Measurements from ENCODE around the gene SPECC1.
"Not testable (repeated sequence)": the region's sequence is repeated elsewhere in the genome, so short reads cannot be mapped to it uniquely, and the experiment has no call there.

The SPECC1 gene

DNA sequence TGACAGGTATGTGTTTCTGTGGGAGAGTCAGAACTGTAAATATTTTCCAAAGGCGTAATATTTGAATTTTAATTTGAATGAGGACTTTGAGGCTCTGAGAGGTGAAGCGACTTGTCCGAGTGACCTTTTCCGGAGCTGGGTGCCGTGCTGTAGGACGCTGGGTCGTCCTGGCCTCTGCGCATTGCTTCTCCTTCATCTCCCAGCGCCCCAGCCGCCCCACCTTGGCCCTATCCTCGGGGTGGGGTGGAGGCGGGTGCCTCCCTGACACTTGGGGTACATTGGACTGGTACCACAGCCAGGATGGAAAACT is 147.8 kb downstream of the SPECC1 start:
- in situ Hi-C loops (cut with MboI; ENCODE audit: low sequenced_read_pairs), result no loop called here

DNA sequence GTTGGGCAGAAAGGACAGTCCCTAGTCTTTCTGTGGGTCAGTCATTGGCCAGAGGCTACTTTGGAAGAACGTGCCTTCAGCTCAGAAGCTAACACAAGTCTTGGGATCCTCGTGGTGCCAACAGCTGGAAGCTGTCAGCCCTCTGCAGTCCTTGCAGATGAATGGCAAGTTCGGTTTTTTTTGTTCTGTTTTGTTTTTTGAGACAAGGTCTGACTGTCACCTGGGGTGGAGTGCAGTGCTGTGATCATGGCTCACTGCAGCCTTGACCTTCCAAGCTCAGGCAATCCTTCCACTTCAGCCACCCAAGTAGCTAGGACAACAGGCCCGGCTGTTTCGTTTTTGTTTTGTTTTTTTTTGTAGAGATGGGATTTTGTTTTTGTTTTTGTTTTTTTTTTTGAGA is 149.4 kb downstream of the SPECC1 start:
- in situ Hi-C loops (cut with MboI; ENCODE audit: low sequenced_read_pairs), result no loop called here

DNA sequence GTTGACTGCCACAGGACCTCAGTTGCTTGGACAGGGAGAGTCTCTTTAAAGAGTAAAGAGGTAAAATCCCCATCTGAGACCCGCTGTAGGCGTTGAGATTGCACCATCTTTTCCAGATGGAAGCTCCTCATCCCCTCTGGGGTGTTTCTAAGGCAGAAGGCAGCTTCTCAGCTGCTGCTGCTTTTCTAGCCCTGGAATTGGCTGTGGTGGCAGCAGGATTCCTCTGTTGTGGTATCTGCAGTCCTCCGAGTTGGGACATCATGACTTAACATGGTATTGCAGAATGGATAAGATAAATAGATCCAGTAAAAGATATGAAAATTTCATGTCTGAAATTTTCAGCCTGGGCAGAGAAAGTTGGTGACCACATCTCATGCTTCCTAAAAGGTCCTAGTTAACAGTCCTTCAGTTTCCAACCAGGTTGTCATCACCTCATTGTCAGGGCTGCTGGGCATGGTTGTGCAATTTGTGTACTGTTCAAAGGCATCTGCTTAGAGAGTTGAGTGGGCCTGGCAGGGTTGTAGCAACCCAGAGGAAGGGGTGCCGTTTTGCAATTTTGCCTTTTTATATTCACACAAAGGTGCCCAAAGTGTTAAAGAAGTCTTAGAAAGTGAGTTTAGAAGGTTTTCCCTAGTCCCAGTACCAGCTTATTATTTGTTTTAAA is 150.4 kb downstream of the SPECC1 start:
- in situ Hi-C loops (cut with MboI; ENCODE audit: low sequenced_read_pairs), result no loop called here

DNA sequence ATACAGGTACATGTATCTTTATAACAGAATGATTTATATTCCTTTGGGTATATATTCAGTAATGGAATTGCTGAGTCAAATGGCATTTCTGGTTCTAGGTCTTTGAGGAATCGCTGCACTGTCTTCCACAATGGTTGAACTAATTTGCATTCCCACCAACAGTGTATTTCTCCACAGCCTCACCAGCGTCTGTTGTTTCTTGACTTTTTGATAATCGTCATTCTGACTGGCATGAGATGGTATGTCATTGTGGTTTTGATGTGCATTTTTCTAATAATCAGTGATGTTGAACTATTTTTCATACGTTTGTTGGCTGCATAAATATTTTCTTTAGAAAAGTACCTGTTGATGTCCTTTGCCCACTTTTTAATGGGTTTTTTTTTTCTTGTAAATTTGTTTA is 156.4 kb downstream of the SPECC1 start:
- in situ Hi-C loops (cut with MboI; ENCODE audit: low sequenced_read_pairs), result not testable (repeated sequence)

DNA sequence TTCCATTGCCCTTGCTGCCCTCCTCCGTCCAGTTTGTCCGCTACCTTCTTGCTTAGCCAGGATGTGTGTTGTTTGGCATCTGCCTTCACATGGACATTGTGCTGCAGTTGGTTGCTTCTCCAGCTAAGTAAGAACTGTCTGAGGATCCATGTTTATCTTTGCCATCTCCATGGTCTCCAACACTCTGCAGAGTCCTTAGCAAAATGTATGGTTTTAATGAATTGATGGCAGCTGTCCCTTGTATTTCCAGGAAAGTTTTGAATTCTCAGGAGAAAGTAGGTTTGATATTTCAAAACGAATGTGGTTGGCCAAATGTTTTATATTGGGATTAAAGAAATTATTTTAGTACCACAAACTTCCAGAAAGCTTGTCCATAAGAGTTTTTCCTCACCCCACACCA is 160.9 kb downstream of the SPECC1 start:
- in situ Hi-C loops (cut with MboI; ENCODE audit: low sequenced_read_pairs), result no loop called here

DNA sequence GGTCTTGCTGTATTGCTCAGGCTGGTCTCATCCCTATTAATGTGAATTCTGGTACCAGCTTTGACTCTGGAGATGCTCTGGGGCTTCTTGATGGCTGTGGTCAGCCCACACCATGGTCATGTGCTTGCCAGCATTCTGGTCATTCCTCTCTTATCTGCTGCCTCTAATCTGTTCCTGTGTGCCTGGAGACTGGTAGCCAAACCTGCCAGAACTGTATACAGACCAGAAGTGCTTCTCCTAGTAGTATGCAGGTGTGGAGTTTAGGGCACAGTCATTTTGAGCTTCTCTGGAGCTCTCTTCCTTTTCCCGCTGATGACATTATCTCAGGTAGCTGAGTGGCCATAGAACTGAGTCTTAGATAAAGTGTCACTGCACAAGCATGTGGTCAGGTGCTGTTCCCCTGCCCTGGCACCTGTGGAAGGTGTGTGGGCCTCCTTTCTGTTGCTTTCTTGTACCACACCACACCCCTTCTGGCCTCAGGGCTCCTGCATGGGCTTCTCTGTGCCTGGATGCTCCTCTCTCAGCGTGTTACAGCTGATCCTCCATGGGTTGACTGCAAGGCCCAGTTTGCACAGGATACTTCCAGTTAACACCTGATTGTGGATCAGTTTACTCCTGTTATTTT is 162.7 kb downstream of the SPECC1 start:
- in situ Hi-C loops (cut with MboI; ENCODE audit: low sequenced_read_pairs), result no loop called here

DNA sequence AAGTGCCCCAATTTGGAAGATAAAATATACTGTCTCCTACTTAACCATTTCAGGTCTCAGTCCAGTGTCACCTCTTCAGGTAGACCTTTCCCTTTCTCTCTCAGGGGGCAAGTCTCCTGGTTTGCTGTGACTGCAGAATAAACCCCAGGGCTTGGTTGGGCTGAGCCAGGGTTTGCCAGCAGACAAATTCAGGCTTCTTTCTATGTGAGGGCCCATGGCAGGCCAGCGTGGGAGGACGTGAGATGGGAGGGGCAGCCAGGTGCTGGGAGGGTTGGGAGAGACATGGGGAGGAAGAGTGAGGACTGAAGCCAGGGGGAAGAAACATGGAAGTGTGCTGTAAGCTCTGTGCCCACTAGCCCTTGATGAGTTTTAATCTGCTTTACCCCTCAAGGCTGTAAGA is 163.2 kb downstream of the SPECC1 start:
- in situ Hi-C loops (cut with MboI; ENCODE audit: low sequenced_read_pairs), result no loop called here

DNA sequence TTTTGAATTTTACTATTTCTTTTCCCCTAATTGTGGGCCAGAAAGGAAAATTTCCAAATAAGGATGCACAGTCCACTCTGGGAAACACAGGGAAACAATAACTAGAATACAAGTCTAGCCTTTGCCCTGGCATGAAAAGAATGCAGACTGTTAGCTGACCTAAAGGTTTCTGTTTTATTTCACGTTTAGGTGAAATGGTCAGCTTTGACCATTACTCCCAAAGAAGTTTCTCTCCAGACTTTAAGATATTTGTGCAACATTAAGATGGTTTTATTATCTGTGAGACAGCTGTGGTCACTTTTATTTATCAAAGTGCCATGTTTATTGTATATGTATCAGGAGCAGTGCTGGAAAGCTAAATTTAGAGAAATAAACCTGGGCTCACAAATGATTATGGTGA is 163.9 kb downstream of the SPECC1 start:
- in situ Hi-C loops (cut with MboI; ENCODE audit: low sequenced_read_pairs), result no loop called here

DNA sequence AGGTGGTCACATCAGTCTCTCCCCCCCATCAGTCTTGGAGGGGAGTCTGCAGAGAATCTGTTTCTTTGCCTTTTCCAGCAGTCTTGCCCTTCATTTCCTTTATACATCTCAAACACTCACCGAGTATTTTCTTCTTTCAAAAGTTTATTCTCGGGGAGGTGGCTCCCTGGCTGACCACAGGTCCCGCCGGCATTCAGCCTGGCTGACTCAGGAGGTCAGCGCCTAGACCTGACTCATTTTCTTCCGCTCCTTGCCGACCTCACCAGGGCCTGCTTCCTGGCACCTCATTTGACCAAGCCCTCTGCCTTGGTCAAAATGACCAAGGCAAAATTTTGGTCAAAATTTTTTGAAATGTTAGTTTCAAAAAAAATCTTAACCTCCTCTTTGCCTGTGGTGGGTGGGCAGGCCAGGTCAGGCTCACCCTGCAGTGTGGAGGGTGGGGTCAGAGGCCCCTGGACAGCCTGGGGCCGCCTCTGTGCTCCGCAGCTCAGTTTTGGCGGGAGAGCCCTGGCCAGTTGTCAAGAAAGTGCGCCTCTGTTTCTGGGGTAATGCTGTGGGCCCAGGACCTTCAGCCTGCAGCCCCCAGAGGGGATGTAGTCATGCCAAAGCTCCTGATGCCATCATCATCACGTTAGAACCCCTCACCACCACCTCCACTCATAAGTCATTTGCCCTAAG is 165.6 kb downstream of the SPECC1 start:
- in situ Hi-C loops (cut with MboI; ENCODE audit: low sequenced_read_pairs), result no loop called here

DNA sequence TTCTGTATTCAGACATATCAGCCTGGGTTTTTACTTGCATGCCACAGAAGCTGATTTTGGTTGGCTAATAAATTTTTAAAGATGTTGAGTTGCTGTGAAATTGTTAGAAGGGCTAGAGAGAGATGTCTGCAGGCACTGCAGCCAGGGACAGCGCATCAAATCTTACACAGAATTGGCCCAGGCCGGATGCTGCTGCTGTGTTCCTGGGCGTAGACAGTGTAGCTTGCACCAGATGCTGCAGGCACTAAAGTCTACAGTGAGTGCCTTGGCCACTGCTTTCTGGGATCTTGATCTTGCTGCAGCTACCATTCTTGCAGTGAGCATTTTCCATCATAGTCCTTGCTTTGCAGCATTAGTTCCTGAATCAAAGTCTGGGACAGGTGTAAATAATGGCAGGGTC is 169.9 kb downstream of the SPECC1 start:
- in situ Hi-C loops (cut with MboI; ENCODE audit: low sequenced_read_pairs), result no loop called here

DNA sequence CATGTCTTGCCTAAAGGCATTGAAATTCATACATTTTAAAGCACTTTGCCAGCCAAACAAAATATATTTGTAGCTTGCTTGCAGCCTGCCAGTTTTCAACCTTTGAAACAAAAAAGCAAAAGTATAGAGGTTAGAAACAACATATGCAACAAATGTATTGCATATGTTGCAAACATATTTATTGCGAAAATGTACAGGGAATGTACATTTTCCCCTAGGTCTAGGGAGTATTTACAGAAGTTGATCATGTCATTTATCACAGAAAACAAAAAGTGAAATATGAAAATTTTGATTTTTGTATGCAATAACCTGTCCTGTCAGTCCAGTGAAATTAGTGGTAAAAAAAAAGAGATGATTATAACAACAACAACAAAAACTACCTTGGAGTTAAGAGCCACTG is 171.5 kb downstream of the SPECC1 start:
- in situ Hi-C loops (cut with MboI; ENCODE audit: low sequenced_read_pairs), result no loop called here

DNA sequence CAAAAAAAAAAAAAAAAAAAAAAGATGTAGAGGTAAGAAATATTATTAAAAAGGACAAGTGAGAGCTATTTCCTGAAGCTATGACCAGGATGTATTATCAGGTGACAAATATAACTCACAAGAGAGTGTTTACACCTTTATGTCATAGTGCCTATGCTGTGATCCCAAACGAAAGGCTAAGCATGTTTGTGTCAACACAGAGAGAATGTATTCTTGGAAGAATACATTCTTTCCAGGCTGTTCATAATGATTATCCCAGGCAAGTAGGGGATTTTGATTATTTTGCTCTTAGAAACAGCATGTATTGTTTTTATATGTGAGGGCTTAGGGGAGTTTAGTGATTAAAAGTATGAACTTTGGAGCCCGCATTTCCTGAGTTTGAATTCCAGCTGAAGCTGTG is 175.0 kb downstream of the SPECC1 start:
- in situ Hi-C loops (cut with MboI; ENCODE audit: low sequenced_read_pairs), result no loop called here

DNA sequence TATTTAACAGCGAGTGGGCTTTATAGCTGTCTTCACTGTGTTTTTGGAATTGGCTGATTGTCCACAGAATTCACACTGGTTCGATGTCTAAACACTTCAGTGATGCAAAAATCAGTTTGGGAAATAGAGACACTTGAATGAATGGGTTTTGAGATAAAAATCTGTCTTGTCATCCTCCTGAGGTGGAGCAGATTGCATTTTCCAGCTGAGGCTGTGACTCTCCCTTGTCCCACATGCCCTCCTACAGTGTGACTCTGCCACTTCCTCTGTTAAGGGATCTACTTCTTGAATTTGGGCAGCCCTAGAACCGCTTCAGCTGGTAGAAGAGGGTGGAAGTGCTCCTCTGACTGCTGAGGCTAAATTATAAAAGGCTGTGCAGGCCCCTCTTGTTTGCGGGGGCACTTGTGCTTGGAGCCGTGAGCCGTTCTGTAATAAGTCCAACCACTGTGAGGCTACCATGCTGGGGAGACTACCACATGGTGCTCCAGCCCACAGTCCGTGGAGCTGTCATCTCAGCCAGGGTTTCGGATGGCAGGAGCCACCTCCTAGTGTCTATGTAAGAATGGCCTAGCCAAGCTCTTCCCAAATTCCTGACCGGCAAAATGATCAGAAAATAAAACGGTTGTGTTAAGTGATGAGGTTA is 175.9 kb downstream of the SPECC1 start:
- in situ Hi-C loops (cut with MboI; ENCODE audit: low sequenced_read_pairs), result no loop called here

DNA sequence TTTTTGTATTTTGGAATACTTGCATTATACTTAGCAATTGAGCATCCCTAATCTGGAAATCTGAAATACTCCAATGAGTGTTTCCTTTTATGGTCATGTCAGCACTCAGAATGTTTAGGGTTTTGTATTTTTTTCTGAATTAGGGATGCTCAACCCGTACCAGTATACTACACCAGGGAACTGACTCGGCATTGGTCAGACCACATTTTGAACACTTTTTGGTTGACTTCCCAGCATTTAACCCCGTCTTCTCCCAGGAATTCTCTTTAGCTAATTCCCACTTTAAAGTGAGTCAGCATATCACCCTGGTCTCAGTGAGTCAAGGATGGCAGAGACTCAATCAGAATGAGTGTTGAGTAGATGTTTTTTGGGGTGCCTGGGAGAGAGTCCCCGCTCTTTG is 177.9 kb downstream of the SPECC1 start:
- in situ Hi-C loops (cut with MboI; ENCODE audit: low sequenced_read_pairs), result no loop called here

DNA sequence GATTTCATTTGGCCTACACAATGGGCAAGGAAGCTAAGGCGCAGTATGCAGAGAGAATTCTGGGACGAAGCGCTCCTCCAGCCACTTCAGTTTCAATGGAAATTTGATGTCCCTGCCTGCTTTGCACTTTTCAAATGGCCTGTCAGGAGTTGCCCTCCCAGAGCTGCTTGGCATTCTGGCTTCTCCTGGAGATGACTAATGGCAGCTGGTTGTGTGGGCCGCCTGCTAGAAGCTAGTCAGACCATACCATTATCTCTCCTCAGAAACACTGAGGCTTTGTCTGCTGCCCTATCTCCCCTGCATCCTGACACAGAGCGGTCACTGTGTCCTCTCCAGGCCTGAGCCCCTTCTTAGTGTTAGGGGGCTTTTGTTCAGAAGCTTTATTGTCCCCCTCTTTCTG is 180.1 kb downstream of the SPECC1 start:
- in situ Hi-C loops (cut with MboI; ENCODE audit: low sequenced_read_pairs), result no loop called here

DNA sequence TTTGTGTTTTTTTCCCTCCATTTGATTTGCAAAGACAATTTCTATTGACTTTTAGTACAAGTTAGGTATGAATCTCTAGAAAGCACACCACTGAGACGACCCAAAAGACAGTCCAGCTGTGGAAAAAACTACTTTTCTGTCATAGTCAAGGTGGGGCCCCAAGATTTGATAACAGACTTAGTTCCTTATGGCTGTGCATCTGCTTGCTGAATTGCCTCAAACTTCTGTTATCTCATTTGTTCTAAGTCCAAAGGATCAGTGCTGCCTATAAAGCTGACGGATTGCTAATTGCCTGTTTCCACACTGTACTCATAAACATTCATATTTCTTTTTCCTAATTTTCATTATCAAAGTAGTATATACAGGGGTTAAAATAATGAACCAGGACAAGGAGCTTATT is 180.8 kb downstream of the SPECC1 start:
- in situ Hi-C loops (cut with MboI; ENCODE audit: low sequenced_read_pairs), result no loop called here

DNA sequence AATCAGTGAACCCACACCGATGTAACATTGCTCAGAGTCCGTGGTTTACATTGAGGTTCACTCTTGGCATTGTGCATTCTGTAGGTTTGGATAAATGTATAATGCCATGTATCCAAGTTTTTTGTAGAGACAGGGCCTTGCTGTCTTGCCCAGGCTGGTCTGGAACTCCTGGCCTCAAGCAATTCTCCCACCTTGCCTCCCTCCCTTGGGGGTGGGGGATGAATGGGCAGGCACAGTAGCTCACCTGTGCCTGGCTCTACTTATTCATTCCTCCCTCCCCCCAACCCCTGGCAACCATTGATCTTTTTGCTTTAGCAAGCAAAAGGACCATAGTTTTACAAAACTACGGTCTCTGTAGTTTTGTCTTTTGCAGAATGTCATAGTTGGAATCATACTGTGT is 181.4 kb downstream of the SPECC1 start:
- in situ Hi-C loops (cut with MboI; ENCODE audit: low sequenced_read_pairs), result no loop called here

DNA sequence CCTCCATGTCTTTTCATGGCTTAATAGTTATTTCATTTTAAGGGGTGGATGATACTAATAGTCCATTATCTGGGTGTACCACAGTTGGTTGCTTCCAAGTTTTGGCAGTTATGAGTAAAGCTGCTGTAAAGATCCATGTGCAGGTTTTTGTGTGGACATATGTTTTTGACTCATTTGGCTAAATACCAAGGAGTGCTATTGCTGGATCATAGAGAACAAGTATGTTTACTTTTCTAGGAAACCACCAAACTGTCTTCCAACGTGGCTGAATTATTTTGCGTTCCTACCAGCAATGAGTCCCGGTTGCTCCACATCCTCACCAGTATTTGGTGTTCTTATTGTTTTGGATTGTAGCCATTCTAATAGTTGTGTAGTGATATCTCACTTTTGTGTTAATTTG is 181.9 kb downstream of the SPECC1 start:
- in situ Hi-C loops (cut with MboI; ENCODE audit: low sequenced_read_pairs), result no loop called here

DNA sequence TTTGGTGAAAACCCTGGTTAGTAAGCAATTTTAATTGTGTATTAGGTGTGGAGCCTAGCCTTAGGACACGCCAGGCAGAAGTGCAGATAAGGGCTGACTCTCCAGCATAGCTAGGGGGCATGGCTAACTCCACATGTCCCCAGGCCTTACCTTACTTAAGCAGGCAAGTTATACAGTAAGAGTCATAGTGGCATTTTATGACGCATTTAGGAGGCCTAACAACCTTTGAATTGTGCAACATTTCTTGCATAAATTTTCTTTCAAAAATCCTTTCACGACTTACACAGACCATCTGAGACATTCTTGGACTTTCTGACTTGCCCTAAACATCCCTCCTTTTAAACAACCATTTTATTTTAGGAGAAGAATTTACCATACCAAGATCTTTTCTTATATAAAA is 187.1 kb downstream of the SPECC1 start:
- in situ Hi-C loops (cut with MboI; ENCODE audit: low sequenced_read_pairs), result not testable (repeated sequence)

DNA sequence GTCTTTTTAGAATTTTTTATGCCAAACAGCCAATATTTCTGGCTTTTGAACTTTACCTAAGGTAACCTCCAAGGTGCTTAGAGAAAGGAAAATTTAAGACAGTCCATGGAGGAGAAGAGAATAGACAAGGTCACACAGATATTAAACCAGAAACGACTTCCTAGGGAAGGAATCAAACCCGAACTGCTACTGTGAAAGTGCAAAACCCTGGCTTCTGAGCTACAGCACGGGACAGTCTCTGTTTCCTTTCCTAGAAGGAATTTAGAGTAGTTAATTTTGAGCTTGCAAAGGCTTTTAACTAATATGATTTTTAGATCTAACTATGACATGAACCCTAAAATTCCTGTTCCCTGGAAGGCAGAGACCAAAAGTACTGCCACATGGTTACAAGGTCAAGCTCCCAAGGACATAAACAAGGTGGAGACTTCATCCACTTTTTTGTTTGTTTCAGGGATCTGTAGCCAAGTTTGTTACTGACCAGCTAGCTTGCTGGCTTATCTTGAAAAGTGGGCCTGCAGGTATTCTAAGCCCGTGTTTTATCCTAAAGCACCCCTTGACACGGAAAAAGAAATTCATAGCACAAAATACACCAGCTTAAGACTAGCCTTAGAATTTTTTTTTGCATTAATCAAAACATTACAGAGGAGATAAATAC is 188.2 kb downstream of the SPECC1 start:
- in situ Hi-C loops (cut with MboI; ENCODE audit: low sequenced_read_pairs), result no loop called here

DNA sequence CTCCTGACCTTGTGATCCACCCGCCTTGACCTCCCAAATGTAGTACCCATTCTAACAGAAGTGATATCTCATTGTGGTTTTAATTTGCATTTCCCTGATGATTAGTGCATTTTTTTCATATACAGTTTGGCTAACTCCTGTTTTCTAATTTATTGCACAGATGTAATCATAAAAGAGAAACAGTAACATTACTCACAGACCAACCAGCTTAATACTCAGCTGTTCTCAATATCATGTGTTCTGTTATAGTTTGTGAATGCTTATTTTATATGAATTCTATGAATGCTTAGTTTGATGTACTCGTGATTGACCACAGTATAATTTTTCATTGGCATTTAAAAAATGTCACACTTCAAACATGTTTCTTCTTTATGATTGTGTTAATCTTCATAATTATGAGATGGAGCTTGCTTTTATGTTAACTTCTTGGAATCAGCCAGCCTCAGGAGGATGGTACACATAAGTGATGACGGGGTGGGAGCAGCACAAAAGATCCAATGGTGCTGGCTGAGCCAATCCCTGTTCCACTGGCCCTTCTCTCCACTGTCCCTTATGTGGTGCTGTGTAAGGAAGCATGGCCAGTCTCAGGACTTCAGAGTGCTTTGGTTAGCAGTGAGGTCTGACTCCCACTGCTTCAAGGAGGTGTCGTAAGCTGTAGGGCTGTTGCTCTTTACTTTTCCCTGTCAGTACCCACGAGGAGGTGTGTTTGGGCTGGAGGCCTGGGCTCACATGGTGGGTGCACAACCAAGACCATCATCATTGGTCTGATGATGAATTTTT is 191.0 kb downstream of the SPECC1 start:
- in situ Hi-C loops (cut with MboI; ENCODE audit: low sequenced_read_pairs), result no loop called here
